Adrenal gland (tissue), 5 donors: Measurements from ENCODE around the gene PERM1.

Source experiments
- POLR2A ChIP-seq, 2 donors: fragments of 450-650 bp; IDR thresholded peaks; one replicate each; pipeline ENCODE4 v1.6.1; 2017; ENCODE audit warnings: antibody characterized with exemption in 2 of 2, mild to moderate bottlenecking in 2 of 2, moderate library complexity in 1 of 2
- TF ChIP-seq, protein P1 (sequence below), 6 experiments: fragments of 450-650 bp in 4 of 6; fragments of 200-600 bp in 2 of 6; sonication (generic) in 1 of 6; IDR thresholded peaks; 1 replicate in 5 of 6; 2 replicates in 1 of 6; pipeline versions ENCODE4 v1.5.1 to v1.8.0; 2016 to 2021; ENCODE audit warnings: antibody characterized with exemption in 6 of 6, mild to moderate bottlenecking in 2 of 6, moderate library complexity in 1 of 6
- donor health status: DM: no; HTN: no; CAD: no.

GRCh38 chr1:932776-933602, 48.9 kb downstream of the PERM1 start:
- TF ChIP-seq POLR2A (IDR thresholded peaks at IDR 0.05) = no peak
- TF ChIP-seq, protein P1, sequence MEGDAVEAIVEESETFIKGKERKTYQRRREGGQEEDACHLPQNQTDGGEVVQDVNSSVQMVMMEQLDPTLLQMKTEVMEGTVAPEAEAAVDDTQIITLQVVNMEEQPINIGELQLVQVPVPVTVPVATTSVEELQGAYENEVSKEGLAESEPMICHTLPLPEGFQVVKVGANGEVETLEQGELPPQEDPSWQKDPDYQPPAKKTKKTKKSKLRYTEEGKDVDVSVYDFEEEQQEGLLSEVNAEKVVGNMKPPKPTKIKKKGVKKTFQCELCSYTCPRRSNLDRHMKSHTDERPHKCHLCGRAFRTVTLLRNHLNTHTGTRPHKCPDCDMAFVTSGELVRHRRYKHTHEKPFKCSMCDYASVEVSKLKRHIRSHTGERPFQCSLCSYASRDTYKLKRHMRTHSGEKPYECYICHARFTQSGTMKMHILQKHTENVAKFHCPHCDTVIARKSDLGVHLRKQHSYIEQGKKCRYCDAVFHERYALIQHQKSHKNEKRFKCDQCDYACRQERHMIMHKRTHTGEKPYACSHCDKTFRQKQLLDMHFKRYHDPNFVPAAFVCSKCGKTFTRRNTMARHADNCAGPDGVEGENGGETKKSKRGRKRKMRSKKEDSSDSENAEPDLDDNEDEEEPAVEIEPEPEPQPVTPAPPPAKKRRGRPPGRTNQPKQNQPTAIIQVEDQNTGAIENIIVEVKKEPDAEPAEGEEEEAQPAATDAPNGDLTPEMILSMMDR (IDR thresholded peaks at IDR 0.05) = no peak
